HepG2 (cell line): ENCODE results near the gene ERBB4. TPM values are rescaled to one million over a fixed set of nuclear protein-coding genes. Genes with fewer than 3 reads are reported as not detected.
"Not testable (repeated sequence)": the region's sequence is repeated elsewhere in the genome, so short reads cannot be mapped to it uniquely, and the experiment has no call there.

Experiments
- ATAC-seq: fragments of 200-7000 bp; cut with Tn5 transposase; 3 replicates; pipeline ENCODE4 v1.9.1; 2020; ENCODE audit warnings: mild to moderate bottlenecking, moderate library complexity
- BruUV-seq: library from RNA; stranded (reverse); fragments of 400-500 nt; replicated peaks from 2 replicates; lab custom pipeline; 2021; lab: Mats Ljungman, UMichigan
- CTCF ChIA-PET: fragments of 300-600 bp; formaldehyde crosslinking; extraction: SDS; loops from one replicate; lab custom pipeline; 2021; ENCODE audit warnings: low total read pairs, inconsistent platforms, low intra/inter-chr PET ratio; lab: Yijun Ruan, JAX
- POLR2A ChIA-PET: fragments of 350-600 bp; sonication (Branson Sonifier 250); formaldehyde crosslinking; loops from one replicate; lab custom pipeline; 2020; ENCODE audit warnings: antibody characterized with exemption, inconsistent platforms; lab: Yijun Ruan, JAX
- DNase-seq: peaks from one replicate; pipeline ENCODE4 v3.0.0-alpha.2; 2015; ENCODE audit warnings: low spot score
- FAIRE-seq: peaks from 3 replicates; lab custom pipeline; 2011; peaks lifted over from hg19 to GRCh38; lab: Jason Lieb, UNC
- H2AFZ ChIP-seq: one replicate; pipeline ENCODE4 v1.6.1; 2011; ENCODE audit warnings: low read length, inconsistent platforms
- H3K27ac ChIP-seq: fragments of 300-600 bp; 3 replicates; pipeline ENCODE4 v1.8.0; 2011; ENCODE audit warnings: mixed run types, mild to moderate bottlenecking, mixed read lengths, low read length, inconsistent platforms; ENCODE audit not compliant: insufficient read depth; ENCODE audit errors: extremely low read length
- H3K27me3 ChIP-seq, 2 experiments: fragments of 200-600 bp in 1 of 2; 2 replicates in 1 of 2; 3 replicates in 1 of 2; pipeline versions ENCODE4 v1.6.0 to v1.8.0; 2011; ENCODE audit warnings: low read length in 2 of 2, mild to moderate bottlenecking in 2 of 2, moderate library complexity in 2 of 2, inconsistent platforms in 1 of 2; ENCODE audit not compliant: insufficient read depth in 2 of 2, control insufficient read depth in 1 of 2
- H3K36me3 ChIP-seq, 2 experiments: fragments of 200-600 bp in 1 of 2; replicated peaks in 1 of 2; 2 replicates in 1 of 2; 3 replicates in 1 of 2; pipeline versions ENCODE4 v1.5.1 to v1.8.0; 2011; ENCODE audit warnings: low read length in 2 of 2, inconsistent platforms in 1 of 2; ENCODE audit not compliant: insufficient read depth in 2 of 2, control insufficient read depth in 1 of 2
- H3K4me1 ChIP-seq: 2 replicates; pipeline ENCODE4 v1.5.1; 2012; ENCODE audit warnings: low read length, inconsistent platforms; ENCODE audit not compliant: insufficient read depth
- H3K4me2 ChIP-seq: 2 replicates; pipeline ENCODE4 v1.6.0; 2011; ENCODE audit warnings: low read depth, low read length, inconsistent platforms
- H3K4me3 ChIP-seq, 3 experiments: fragments of 200-600 bp in 1 of 3; sonication (generic), shearing (Covaris generic) in 1 of 3; replicated peaks in 1 of 3; 2 replicates each; pipeline ENCODE4 v1.5.1; 2011 to 2016; ENCODE audit warnings: low read length in 3 of 3, inconsistent platforms in 2 of 3, low read depth in 2 of 3, mild to moderate bottlenecking in 2 of 3, control low read depth in 1 of 3, mixed read lengths in 1 of 3; ENCODE audit not compliant: insufficient read depth in 1 of 3
- H3K79me2 ChIP-seq: one replicate; pipeline ENCODE4 v1.6.1; 2011; ENCODE audit warnings: low read length, inconsistent platforms; ENCODE audit not compliant: insufficient read depth
- H3K9ac ChIP-seq: 2 replicates; pipeline ENCODE4 v1.6.0; 2011; ENCODE audit warnings: mild to moderate bottlenecking, low read depth, low read length, inconsistent platforms; ENCODE audit not compliant: insufficient read depth
- H3K9me3 ChIP-seq: 2 replicates; pipeline ENCODE4 v1.5.1; 2012; ENCODE audit warnings: mild to moderate bottlenecking, low read length
- H4K20me1 ChIP-seq: 2 replicates; pipeline ENCODE4 v1.6.0; 2011; ENCODE audit warnings: inconsistent platforms, mild to moderate bottlenecking, low read length, moderate library complexity; ENCODE audit not compliant: insufficient read depth
- ATRX ChIP-seq: sonication (generic); formaldehyde crosslinking; IDR thresholded peaks from 2 replicates; pipeline ENCODE4 v1.4.0; 2020; ENCODE audit warnings: missing genetic modification reagents, borderline replicate concordance
- GATA4 ChIP-seq: sonication (generic); IDR thresholded peaks from 2 replicates; pipeline ENCODE4 v1.6.1; 2016; ENCODE audit warnings: antibody characterized with exemption, low read depth, borderline replicate concordance
- HCFC1 ChIP-seq: fragments of 150-350 bp; IDR thresholded peaks from 2 replicates; pipeline ENCODE4 v1.6.1; 2014; ENCODE audit warnings: low read depth, low read length
- LCORL ChIP-seq, 2 experiments: fragments of 450-650 bp in 1 of 2; sonication (generic) in 1 of 2; formaldehyde crosslinking in 1 of 2; IDR thresholded peaks; 2 replicates each; pipeline versions ENCODE4 v1.5.0 to v1.6.1; 2017 to 2020; ENCODE audit warnings: antibody characterized with exemption in 1 of 2, missing genetic modification reagents in 1 of 2
- U2AF1 ChIP-seq: fragments of 200-400 bp; formaldehyde crosslinking; optimal IDR thresholded peaks from 2 replicates; pipeline ENCODE3; 2017; ENCODE audit warnings: mild to moderate bottlenecking, low read depth, low read length
- ZNF549 ChIP-seq: sonication (generic); formaldehyde crosslinking; IDR thresholded peaks from 2 replicates; pipeline ENCODE4 v1.5.0; 2020; ENCODE audit warnings: missing genetic modification reagents
- WGBS: methylation state at CpG from one replicate; pipeline ENCODE4 v1.1.6; 2017; ENCODE audit warnings: low lambda C conversion rate; 5-methylcytosine and 5-hydroxymethylcytosine counted together
- in situ Hi-C: cut with HindIII; loops from 2 replicates; pipeline ENCODE4 v1.10.0; 2017; ENCODE audit warnings: low pct_unique_long_range_greater_than_20kb; ENCODE audit not compliant: extremely low pct_ligation_motif_present
- intact Hi-C: fragments of 100-400 bp; cut with micrococcal nuclease; formaldehyde crosslinking; loops from one replicate; pipeline ENCODE4 v1.10.0; 2022; ENCODE audit not compliant: unreplicated experiment
- polyA plus RNA-seq, 8 experiments: library from polyadenylated mRNA; depleted of rRNA in 3 of 8; stranded (reverse) in 7 of 8; unstranded in 1 of 8; fragments of >200 nt; fragmentation: Illumina TruSeq in 4 of 8; extraction: Trizol in 4 of 8; gene quantifications; 2 replicates each; pipeline versions ENCODE4 v1.2.1 to v1.2.3, GENCODE V29; 2011 to 2016; ENCODE audit warnings: low read depth in 4 of 8, missing spikeins in 1 of 8, mixed read lengths in 1 of 8; ENCODE audit not compliant: insufficient read depth in 1 of 8
- total RNA-seq, 5 experiments: library from RNA; depleted of rRNA; stranded (reverse); fragments of >200 nt; fragmentation: Illumina TruSeq; extraction: Trizol; gene quantifications; 2 replicates each; pipeline ENCODE4 v1.2.3, GENCODE V29; 2016; ENCODE audit warnings: low read depth in 1 of 5
- TF ChIP-seq, protein P1 (sequence below): sonication (generic); formaldehyde crosslinking; IDR thresholded peaks from 2 replicates; pipeline ENCODE4 v1.4.0; 2020; ENCODE audit warnings: missing genetic modification reagents

Gene ERBB4
- total and polyA plus RNA-seq, 2 of the 13 experiments (the other 11 are each of a cell fraction or from before 2014, with no cell fraction given), result not detected

DNA sequence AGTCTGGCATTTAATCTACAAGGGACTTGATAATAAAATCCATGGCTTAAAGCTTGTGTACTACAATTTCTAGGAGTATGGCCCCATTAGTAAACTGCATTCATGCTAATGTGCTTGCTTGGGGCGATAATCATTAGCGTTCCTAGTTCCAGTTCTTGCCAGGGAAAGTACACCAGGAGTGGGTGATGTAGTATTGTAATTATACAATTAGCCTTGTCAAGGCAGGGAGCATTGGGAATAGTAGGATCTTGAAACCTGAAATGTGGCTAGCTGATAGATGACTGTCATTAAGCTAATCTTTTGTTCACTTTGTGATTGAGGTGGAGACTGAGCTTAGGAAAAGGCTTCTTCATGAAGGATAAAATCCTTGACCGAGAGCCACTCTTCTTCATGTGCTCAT lies 993.0 kb downstream of the ERBB4 start (continued):
- TF ChIP-seq LCORL (IDR thresholded peaks at IDR 0.05) (no peak), LCORL (CRISPR knock-in tag; IDR thresholded peaks at IDR 0.05) (no peak), HCFC1 (no peak)
- TF ChIP-seq, all 625 proteins: peak for 0

- H3K36me3 ChIP-seq, result no peaks in the 10 kb centered on the region
- no peak overlapping the region for H2AFZ ChIP-seq
- H3K9me3 ChIP-seq, result no peaks in the 10 kb centered on the region
- ChIA-PET POLR2A (no interaction called here), CTCF (no interaction called here)
- no peak overlapping the region for H3K27ac ChIP-seq
- under 1% methylated on average over 5 of the region's 5 CpGs for WGBS
- H3K9ac ChIP-seq, result no peak overlapping the region
- no peaks in the 10 kb centered on the region for H3K27me3 ChIP-seq
- H3K4me3 ChIP-seq, result no peak overlapping the region
- no TSS peak for BruUV-seq
- no peaks in the 10 kb centered on the region for H3K79me2 ChIP-seq
- no peak for ATAC-seq
- H3K4me1 ChIP-seq, result no peaks in the 10 kb centered on the region
- DNase-seq, result no peak
- intact Hi-C loops, result no loop called here
- H4K20me1 ChIP-seq, result no peaks in the 10 kb centered on the region
- in situ Hi-C loops, result no loop called here
- no peak overlapping the region for H3K4me2 ChIP-seq
- TF ChIP-seq GATA4 (no peak), ZNF549 (CRISPR knock-in tag) (no peak), U2AF1 (no peak), ATRX (CRISPR knock-in tag) (no peak)
- TF ChIP-seq, protein P1, sequence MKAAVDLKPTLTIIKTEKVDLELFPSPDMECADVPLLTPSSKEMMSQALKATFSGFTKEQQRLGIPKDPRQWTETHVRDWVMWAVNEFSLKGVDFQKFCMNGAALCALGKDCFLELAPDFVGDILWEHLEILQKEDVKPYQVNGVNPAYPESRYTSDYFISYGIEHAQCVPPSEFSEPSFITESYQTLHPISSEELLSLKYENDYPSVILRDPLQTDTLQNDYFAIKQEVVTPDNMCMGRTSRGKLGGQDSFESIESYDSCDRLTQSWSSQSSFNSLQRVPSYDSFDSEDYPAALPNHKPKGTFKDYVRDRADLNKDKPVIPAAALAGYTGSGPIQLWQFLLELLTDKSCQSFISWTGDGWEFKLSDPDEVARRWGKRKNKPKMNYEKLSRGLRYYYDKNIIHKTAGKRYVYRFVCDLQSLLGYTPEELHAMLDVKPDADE (CRISPR knock-in tag), result no peak
- TF ChIP-seq, all 625 proteins: peak for 0
- FAIRE-seq, result no peak
These were observed 1004.0 kb downstream of the ERBB4 start for GRCh38 chr2:211534632-211535031.

GRCh38 chr2:211524248-211524647 lies 1014.4 kb downstream of the ERBB4 start:
- not testable (repeated sequence) for FAIRE-seq

More at GRCh38 chr2:211524248-211524647, 1014.4 kb downstream of the ERBB4 start:
- in situ Hi-C loops, H3K9ac ChIP-seq, H3K79me2 ChIP-seq, H4K20me1 ChIP-seq, H3K27ac ChIP-seq, intact Hi-C loops, H3K27me3 ChIP-seq, H3K36me3 ChIP-seq, H3K4me3 ChIP-seq, CTCF ChIA-PET, H2AFZ ChIP-seq, H3K4me2 ChIP-seq, POLR2A ChIA-PET, DNase-seq, BruUV-seq, H3K9me3 ChIP-seq, ATAC-seq, H3K4me1 ChIP-seq: not testable (repeated sequence)
- whole genome bisulfite sequencing, result 48% methylated on average over 10 of the region's 18 CpGs
